Subcutaneous adipose tissue (tissue), 4 donors: ENCODE results near the gene DIAPH3. TPM values are rescaled to one million over a fixed set of nuclear protein-coding genes. Genes with fewer than 3 reads are reported as not detected.

Experiments used
- CTCF ChIP-seq: fragments of 450-650 bp; IDR thresholded peaks from one replicate; pipeline ENCODE4 v1.5.1; 2016; ENCODE audit warnings: low read depth, mild to moderate bottlenecking, control low read depth, antibody characterized with exemption, moderate library complexity
- total RNA-seq, 4 donors: library from RNA; depleted of rRNA; stranded (reverse); fragments of >200 nt; gene quantifications; one replicate each; pipeline ENCODE4 v1.1.0, GENCODE V29; 2016

Gene DIAPH3
- total RNA-seq, 4 donors from 2014 or later = 0.38 to 1.5 (median 0.66) TPM; not detected in 1

GRCh38 chr13:59954601-59955000 lies 209.1 kb downstream of the DIAPH3 start:
- no peak for TF ChIP-seq CTCF

DNA sequence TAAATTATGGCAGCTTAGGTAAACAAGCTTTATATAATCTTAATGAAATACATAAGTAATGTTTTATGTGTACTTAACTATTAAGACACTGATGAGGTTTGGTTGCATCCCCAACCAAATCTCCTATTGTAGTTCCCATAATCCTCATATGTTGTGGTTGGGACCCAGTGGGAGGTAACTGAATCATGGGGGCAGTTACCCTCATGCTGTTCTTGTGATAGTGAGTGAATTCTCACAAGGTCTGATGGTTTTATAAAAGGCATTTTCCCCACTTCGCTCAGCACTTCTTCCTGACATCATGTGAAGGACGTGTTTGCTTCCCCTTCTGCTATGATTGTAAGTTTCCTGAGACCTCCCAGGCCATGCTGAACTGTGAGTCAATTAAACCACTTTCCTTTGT lies 212.7 kb downstream of the DIAPH3 start:
- TF ChIP-seq CTCF = no peak

- no peak for TF ChIP-seq CTCF
These were observed 213.5 kb downstream of the DIAPH3 start for GRCh38 chr13:59950266-59950665.

DNA sequence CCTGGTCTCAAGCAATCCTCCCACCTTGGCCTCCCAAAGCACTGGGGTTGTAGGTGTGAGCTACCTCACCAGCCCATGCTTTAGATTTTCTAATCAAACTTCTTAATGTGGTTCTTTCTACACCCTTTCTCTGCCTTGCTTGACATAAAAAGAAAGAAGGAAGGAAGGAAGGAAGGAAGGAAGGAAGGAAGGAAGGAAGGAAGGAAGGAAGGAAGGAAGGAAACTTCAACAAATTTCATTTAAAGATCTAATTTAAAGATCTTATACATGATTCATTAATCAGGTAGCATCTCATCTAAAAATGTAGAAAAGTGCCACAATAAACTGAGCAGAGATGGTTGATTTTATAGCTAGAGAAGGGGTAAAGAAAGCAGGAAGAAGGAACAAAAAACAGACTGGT lies 215.0 kb downstream of the DIAPH3 start:
- TF ChIP-seq CTCF = no peak

DNA sequence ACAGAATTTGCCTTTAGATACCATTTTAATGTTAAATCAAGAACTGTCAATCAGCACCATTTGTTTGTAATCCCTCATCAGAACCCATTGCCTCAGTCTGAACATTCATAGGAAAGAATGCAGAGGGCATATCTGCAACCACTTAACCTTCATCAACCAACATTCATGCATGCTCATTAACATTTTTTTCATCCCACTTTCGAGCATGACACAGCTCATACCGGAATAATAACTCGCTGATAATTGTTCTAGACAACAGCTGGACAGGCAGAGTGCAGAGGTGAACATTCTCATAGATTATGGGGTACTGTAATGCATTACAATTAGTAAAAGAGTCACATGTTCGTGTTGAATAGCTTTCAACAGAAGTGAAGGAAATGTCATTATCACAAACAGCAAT lies 216.8 kb downstream of the DIAPH3 start:
- TF ChIP-seq CTCF = no peak

DNA sequence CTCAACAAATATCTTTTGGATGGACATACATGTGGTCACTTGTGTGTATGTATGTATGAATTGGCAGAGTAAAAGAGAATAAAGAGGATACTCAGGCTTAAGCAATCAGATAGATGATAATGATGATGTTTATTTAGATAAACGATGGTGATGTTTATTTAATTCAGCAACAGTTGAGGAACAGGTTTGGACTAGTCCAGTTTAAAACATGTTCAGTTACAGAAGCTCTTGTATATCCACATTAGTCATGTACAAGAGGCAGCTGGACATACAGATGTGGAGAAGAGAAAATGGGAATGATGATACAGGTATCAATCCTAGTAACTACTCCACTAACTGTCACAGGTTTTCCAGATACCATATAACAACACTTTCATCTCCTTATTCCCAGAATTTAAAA lies 232.1 kb downstream of the DIAPH3 start:
- TF ChIP-seq CTCF = no peak

- TF ChIP-seq CTCF = no peak
These were observed 239.5 kb downstream of the DIAPH3 start for GRCh38 chr13:59924256-59924655.
